ENCODE results near the gene ADSL.

Gene ADSL

DNA sequence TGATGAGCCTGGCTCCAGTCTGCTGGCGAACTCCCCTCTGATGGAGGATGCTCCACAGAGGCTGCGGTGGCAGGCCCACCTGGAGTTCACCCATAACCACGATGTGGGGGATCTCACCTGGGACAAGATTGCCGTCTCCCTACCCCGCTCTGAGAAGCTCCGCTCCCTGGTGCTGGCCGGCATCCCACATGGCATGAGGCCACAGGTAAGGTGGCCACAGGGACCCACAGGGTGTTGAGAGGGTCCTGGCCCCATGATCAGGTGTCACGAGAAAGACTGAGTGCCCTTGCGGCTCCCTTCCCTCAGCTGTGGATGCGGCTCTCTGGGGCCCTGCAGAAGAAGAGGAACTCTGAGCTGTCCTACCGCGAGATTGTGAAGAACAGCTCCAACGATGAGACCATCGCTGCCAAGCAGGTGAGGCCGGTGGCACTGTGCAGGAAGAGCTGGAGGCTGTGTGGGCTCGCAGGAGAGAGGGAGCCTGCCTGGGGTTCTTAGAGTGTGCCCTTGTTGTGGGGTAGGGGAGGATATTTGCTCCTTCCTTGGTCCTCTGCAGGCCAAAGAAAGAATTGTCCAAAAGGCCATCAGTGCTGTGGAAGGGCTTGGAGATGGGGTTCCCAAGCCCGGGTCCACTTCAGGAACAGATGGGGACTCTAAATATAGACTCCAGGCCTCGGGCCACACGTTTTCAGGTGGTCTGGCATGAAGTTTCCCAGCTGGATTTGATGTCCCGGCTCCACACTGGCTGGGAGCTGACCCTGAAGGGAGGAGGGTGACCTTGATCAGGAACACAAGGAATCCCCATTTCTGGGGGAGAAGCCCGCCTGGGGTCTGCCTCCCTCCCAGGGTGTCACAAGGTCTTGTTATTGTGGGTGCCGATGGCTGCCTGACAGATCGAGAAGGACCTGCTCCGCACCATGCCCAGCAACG, 58.2 kb downstream of the ADSL start:
- DNase-seq (ENCODE audit: low read depth in 2 of 2) = no peak

DNA sequence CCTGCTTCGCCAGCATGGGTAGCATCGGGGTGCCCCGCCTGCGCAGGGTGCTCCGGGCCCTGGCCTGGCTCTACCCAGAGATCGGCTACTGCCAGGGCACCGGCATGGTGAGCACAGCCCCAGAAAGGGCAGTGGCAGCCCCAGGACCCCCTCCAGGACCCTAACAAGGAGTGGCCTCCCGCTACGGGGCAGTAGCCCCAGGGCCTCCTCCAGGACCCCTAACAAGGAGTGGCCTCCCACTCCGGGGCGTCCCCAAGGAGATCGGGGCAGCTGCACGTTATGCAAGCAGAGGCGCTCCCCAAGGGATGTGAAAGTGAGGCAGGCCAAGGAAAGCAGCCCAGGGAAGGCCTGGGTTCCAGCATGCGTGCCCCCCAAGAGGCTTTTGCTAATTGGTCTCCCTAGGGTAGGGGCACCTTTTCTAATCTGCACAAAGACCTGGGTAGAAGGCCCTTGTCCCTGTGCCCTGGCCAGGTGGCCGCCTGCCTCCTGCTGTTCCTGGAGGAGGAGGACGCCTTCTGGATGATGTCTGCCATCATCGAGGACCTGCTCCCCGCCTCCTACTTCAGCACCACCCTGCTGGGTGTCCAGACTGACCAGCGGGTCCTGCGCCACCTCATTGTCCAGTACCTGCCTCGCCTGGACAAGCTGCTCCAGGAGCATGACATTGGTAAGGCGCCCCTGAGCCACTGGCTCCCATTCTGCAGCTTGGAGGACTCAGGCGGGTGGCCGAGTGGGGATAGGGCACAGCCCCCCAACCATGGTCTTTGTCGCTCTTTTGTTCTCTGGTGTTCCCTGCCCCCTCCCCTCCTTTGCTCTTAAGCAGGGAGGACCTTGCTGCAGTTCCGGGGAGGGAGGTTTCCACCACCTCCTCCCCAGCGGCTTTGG, 59.1 kb downstream of the ADSL start:
- DNase-seq (ENCODE audit: low read depth in 2 of 2) = no peak

DNA sequence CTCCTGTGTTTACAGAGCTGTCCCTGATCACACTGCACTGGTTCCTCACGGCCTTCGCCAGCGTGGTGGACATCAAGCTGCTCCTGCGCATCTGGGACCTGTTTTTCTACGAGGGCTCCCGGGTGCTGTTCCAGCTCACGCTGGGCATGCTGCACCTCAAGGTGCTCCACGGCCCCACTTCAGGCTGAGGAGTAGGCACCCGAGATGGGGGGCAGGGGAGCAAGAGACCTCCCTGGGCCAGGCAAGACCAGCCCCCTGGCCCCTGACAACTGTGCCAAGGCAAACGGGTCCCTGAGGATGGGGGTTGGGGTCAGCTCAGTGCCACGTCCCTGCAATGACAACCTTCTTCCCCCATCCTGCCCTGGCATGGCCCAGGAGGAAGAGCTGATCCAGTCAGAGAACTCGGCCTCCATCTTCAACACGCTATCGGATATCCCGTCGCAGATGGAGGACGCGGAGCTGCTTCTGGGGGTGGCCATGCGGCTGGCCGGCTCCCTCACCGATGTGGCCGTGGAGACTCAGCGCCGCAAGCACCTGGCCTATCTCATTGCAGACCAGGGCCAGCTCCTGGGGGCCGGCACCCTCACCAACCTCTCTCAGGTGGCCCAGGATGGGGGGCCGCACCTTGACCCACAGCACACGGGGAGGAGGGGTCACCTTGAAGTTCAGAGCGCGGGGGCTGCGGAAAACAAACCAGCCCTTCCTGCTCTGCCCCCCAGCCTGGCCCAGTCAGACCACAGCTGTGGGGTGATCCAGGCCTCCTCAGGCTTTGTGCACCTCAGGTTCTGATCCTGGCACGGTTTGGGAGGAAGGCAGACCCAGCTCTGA, 60.0 kb downstream of the ADSL start:
- no peak for DNase-seq (ENCODE audit: low read depth in 2 of 2)

DNA sequence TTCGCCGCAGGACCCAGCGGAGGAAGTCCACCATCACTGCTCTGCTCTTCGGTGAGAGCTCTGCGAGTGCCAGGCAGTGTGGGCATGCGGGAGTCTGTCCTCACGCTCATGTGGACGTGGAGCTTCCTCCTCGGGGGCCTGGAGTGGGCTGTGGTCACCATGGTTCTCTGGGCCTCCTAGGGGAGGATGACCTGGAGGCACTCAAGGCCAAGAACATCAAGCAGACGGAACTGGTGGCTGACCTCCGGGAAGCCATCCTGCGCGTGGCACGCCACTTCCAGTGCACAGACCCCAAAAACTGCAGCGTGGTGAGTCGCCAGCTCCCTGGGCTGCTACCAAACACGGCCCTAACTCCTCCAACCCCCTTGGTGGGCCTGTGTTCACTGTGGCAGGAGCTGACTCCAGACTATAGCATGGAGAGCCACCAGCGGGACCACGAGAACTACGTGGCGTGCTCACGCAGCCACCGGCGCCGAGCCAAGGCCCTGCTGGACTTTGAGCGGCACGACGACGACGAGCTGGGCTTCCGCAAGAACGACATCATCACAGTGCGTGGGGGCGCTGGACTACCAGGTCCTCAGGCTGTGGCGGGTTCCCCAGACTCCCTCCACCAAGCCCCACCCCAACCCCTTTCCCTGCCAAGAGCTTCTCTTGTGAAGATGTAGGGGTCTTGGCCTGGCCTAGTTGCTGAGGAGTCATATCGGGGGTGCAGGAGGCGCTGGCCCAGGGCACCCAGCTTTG, 60.9 kb downstream of the ADSL start:
- no peak for DNase-seq (ENCODE audit: low read depth in 2 of 2)

DNA sequence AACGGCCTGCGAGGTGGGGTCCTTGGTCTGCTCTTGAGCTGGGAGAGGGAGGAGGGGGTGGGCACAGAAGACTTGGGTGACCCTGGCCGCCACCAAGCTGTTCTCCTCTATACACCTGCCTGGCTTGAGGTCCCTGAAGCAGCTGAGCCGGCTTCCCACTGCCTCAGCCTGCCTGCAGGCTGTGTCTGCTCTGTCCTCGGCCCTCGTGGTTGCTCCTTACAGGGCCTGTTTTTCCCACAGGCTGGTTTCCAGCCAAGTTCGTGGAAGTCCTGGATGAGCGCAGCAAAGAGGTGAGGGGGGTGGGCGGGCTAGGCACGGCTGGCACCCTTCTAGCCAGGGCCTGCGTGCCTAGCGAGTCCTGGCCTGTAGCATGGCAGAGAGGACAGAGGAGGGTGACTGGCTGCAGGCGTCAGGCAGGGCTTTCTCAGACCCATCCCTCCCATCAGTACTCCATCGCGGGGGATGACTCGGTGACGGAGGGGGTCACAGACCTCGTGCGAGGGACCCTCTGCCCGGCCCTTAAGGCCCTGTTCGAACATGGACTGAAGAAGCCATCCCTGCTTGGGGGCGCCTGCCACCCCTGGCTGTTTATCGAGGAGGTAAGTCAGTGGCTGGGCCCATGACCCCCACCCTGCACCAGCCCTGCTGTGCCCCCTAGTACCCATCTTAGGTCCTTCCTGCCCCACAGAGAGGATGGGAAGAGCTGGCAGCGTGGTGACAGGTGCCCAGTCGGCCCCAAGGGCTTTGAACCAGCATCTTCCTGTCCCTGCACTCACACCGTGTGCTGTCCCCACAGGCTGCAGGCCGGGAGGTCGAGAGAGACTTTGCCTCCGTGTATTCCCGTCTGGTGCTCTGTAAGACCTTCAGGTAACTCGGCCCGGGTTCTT, 61.8 kb downstream of the ADSL start:
- DNase-seq (ENCODE audit: low read depth in 2 of 2) = no peak

DNA sequence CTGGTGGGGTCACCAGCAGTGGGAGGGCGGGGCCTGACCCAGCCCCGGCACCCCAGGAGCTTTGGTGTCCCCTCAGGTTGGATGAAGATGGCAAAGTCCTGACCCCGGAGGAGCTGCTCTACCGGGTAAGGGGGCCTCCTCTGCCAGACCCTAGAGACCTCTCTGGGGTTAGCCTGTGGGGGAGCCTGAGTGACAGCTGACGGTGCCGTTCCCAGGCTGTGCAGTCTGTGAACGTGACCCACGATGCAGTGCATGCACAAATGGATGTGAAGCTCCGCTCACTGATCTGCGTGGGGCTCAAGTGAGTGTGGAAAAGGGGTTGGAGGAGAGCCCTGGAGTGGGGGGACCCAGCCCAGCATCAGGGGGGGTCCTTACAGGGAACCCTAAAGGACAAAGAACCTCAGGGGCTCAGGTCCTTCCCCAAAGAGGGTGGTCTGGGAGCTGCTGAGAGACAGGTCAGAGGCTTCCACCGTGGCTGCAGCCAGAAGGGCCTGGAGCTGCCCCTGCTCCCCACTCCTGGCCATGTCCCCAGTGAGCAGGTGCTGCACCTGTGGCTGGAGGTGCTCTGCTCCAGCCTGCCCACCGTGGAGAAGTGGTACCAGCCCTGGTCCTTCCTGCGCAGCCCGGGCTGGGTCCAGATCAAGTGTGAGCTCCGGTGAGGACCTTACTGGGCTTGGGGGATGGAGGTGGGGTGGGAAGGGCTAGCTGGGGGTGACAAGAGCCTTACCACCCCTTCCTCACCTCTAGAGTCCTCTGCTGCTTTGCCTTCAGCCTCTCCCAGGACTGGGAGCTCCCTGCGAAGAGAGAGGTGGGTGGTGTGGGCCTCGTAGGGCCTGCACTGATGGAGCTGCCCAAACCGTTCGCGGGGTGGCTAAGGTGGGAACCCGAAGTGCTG, 62.7 kb downstream of the ADSL start:
- no peak for DNase-seq (ENCODE audit: low read depth in 2 of 2)

DNA sequence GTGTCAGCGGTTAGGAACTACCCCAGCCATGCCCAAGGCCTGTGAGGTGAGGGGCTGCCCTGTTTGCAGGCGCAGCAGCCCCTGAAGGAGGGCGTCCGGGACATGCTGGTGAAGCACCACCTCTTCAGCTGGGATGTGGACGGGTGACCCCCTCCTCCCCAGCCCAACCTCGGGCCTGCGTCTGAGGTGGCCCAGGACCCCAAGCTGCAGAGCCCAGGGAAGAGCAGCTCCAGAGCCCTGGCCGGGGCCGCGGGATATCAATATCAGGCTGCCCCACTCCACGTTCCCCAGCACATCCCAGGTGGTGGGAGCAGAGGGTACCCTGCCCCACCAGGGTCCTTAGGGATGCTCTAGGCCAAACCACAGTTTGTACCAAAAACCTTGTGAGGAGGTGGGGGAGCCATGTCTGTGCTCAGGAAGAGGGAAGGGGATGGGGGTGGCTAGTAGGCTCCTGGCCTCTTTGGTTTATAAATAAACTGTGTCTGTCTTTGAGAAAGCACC, 63.4 kb downstream of the ADSL start:
- no peak for DNase-seq (ENCODE audit: low read depth in 2 of 2)

DNA sequence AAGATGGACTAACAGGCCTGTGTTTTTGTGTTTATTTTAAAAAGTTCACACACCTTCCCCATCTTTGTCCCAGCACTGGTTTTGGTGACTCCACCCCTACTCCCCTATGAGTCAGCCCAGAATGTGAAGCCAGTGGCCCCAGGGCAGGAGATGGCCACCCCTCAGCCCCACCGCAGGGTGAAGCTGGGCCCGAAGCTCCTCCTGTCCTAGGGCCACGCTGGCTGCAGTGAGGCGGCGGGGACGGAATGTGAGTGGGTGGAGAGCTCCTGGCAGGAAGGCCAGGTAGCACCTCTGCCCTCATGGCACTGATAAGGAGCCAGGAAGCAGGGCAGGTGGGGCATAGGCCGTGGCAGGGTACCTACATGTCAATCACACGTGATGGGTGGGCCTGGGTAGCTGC, 64.0 kb downstream of the ADSL start:
- no peak for DNase-seq (ENCODE audit: low read depth in 2 of 2)

DNA sequence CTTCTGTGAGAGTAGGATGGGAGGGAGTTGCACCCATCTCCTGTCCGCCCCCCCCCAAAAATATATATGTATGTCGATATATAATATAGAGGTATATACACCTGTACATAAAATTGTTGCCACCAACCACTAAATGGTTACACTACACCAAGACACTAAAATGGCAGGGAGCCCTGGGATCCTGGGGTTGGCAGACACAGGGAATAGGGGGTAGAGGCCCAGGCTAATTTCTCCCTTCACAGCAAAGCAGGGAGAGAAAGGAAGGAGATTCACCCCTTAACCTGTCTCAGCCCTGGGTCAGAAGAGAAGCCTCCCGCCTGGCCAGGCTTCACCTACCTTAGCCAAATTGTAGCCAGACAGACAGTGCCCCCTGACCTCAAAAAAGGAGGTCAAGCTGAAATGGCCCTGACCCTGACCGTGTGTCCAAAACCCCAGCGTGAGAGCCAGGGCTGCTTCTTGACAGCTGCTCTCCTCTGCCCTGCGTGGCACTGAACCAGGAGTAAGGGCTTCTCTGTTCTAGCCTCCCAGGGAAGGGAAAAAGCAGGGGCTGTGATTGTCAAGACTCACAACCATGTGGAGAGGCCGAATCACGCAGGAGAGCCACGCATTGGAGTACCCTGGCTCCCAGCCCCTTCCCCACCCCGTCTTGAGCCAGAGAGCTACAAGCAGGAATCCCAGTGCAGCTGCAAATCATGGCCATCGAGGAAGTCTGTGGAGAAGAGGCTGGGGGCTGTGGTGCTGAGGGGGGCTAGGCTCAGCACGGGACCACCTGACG, 64.6 kb downstream of the ADSL start:
- no peak for DNase-seq (ENCODE audit: low read depth in 2 of 2)

DNA sequence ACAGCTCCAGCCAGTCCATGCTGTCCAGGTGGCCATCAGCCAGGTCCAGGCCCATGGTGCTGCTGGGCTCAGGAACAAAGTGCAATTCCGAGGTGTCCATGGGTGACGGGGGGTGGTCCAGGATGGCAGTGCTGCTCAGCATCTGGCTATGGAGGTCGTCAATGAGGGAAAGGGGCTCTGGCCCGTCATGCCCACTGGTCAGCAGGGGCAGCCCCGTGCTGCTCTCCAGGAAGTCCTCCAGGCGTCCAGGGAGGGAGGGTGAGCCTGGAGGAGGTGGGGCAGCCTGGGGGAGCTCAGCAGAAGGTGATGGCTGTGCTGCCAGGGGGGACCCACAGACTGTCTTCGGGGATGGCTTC, 65.2 kb downstream of the ADSL start:
- no peak for DNase-seq (ENCODE audit: low read depth in 2 of 2)

DNA sequence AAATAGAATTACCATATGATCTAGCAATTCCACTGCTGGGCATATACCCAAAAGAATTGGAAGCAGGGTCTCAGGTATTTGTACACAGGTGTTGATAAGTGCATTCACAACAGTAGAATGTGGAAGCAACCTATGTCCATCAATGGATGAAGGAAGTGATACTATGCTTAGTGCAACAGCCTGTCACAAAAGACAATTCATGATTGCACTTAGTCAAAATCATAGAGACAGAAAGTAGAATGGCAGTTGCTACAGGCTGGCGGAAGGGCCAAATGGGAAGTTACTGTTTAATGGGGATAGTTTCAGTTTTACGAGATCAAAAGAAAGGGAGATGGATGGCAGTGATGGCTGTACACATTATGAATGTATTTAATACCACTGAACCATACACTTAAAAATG, 66.1 kb downstream of the ADSL start:
- DNase-seq (ENCODE audit: low read depth in 2 of 2) = no peak

DNA sequence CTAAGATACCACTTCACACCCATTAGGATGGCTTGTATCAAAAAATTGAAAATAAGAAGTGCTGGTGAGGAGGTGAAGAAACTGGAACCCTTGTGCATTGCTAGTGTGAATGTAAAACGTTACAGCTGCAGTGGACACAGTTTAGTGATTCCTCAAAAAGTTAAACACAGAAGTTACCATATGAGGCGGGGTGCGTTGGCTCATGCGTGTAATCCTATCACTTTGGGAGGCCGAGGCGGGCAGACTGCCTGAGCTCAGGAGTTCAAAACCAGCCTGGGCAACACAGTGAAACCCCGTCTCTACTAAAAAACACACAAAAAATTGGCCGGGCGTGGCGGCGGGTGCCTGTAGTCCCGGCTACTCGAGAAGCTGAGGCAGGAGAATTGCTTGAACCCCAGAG, 67.6 kb downstream of the ADSL start:
- DNase-seq (ENCODE audit: low read depth in 2 of 2) = no peak

DNA sequence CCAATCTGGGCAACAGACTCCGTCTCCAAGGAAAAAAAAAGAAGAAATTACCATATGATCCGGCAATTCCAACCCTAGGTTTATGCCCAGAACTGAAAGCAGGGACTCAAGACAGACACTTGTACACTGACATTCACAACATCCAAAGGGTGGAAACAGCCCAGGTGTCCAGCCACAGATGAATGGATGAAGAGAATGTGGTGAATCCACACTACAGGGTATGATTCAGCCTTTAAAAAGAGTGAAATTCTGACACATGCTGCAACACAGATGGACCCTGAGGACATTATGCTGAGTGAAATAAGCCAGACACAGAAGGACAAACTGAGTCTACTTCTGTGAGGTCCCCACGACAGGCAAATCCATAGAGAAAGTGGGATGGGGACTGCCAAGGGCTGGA, 68.0 kb downstream of the ADSL start:
- DNase-seq (ENCODE audit: low read depth in 2 of 2) = no peak

DNA sequence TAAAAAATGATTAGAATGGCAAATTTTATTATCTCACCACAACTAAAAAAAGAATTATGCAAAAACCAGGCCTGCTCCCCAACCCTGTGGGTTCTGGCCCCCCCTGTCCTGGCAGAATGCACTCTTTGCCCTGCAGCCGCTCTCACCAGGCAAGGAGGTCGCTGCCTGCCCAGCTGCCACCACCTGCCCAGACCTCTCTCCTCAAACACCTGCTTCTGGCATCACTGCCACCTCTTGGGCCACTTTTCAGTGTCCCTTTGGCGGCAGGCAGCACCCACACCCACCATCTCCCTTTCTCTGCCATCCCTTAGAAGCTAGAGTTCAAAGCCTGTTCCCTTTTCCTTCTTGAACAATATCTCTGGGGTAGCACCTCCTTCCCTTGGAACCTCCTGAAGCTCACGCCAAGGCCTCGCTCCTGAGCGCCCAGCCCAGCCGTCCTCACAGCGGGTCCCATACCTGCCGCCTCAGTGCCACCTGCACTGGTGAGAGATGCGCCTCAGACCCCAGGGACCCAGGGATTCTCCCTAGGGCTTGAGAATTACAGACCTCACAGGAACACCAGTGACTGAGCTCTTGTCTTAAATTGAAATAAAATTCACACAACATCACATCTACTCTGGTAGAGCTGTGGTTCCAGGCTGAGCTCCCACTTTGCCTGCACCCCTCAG, 68.7 kb downstream of the ADSL start:
- DNase-seq (ENCODE audit: low read depth in 2 of 2) = no peak

DNA sequence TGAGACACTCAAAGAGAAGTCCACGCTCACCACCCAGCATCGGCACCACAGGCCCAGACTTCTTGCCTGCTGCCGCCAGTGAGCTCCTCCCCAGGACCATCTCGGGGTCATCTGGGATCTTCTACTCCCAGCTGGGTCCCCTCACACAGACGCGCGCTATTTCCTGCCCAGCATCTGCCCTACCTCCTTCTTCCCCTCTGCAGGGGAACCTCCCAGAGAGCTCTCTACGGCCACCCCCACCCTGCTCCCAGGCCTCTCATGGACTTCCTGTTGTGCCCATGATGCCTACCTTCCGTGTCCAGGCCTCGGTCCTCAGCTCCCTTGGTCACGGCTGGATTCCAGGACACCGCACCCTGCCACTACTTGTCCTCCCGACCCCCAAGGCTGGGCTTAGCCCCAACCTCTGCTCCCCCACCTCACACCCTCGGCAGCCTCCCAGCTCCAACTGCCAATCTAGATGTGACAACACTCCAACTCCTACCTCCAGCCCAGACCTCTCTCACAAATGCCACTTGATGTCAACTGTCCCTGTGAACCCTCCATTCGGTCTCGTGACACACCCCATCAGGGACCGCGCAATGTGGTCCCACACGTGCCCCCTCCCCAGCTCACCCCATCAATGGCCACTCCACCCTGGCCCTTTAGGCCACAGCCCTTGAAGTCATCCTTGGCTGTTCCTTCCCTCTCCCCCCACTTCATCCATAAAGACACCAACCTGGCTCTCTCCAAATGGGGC, 69.4 kb downstream of the ADSL start:
- DNase-seq (ENCODE audit: low read depth in 2 of 2) = no peak

DNA sequence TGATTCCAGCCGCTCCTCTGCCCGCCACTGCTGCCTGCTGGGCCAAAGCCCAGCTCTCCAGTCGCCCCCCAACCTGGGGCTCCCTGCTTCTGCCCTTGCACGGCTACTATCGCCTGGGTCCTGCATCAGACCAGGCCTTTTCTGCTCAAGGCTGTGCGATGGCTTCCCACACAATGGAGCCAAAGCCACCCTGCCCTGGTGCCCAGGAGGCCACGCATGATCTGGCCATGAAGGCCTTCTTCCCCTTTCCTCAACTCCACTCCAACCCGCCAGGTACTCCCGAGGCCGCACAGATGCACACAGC, 69.9 kb downstream of the ADSL start:
- no peak for DNase-seq (ENCODE audit: low read depth in 2 of 2)

DNA sequence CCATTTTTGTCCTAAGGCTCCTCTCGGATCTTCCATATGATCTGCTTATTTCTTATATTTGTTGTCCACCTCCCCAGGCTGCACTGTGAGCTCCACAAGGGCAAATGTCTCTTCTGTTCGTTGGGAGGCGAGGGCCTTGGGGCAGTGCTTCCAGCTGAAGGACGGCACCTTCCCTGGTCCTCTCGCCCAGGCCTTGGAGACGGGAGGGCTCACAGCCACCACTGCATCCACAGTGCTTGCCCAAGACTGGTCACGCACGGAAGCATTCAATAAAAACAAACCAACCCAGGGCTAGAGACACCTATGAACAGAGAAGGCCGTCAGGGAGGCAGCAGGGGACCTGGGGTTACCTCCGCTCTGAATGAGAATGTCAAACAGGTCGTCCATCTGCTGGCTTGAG, 70.3 kb downstream of the ADSL start:
- no peak for DNase-seq (ENCODE audit: low read depth in 2 of 2)

Measured in stimulated activated CD4-positive, alpha-beta T cell treated with anti-CD3 and anti-CD28 coated beads, Interleukin-1b, Interleukin-23, amount 100 ng/mL, for 4 hours (primary cell).